GM04503 (cell line): ENCODE results near the gene SPAG16.

Experiments
- DNase-seq: peaks from one replicate; pipeline ENCODE4 v3.0.0-alpha.2; 2012; ENCODE audit warnings: low read depth

The SPAG16 gene

DNA sequence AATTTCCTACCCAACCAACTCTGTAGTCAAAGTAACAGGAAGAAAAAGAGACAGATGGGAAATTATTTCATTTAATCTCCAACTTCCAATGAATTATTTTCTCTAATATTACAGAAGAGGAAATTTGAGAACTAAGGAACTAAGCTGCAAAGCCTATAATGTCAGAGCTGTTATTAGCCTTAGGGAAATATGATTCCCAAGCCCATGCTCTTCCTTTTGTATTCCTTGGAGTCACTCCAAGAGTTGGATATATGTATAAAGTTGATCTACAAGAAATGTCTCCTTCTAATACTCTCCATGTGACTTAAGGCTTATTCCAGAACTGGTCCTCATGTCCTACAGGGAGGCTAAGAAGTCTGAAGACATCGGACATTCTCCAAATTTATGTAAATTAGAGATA lies 1095.0 kb downstream of the SPAG16 start:
- DNase-seq = no peak

GRCh38 chr2:214380681-214381080 lies 1096.4 kb downstream of the SPAG16 start:
- no peak for DNase-seq

- DNase-seq = no peak
These were observed 1098.0 kb downstream of the SPAG16 start for GRCh38 chr2:214382229-214382628.

DNA sequence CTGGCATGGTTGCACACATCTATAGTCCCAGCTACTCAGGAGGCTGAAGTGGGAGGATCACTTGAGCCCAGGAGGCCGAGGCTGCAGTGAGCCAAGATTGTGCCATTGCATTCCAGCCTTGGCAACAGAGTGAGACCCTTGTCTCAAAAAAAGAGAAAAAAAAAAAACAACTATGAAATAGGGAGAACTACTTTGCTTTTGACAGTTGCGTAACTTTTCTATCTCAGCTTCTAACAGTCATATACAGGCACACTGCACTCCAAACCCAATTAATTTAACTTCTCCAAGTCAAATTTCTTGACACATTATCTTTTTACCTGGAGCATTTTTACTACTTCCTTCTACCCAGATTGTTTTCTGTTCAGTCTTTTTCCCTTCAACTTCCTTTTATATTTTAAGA lies 1102.5 kb downstream of the SPAG16 start:
- no peak for DNase-seq

DNA sequence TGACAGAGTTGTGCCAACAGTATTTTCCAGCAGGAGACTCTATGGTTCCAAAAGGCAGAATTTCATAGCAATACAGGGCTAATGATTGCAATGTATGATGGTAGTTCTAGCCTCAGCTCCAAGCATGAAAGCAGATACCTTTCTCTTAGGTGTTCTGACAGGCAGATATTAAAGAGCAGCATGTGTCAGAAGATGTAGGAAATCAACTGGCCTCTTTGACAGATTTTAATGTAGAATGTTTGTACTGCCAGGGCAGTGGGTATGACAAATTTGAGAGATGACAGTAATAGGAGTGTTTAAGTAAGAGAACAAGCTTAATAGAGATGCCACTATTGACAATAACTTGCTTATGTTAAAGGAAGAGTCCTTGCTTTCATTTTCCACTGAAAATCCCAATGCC lies 1105.1 kb downstream of the SPAG16 start:
- no peak for DNase-seq

DNA sequence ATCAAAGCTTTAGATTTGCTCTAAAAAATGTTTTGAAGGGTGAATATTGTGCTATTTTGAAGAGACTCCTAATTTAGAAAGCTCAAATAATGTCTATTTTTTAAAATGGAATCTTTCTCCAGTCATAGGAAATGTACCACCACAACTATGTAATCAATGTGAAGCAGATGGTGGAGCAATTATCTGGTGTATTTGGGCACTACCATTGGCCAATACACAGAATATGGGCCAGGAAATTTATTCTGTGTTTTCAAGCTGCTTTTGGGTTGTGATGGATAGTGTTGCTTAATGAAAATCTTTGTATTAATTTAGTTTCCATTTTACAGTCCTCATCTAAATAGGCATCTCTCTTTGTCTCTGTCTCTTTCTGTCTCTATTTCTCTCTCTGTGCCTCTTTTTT lies 1109.5 kb downstream of the SPAG16 start:
- DNase-seq = no peak

- DNase-seq = no peak
These were observed 1110.8 kb downstream of the SPAG16 start for GRCh38 chr2:214395040-214395439.

DNA sequence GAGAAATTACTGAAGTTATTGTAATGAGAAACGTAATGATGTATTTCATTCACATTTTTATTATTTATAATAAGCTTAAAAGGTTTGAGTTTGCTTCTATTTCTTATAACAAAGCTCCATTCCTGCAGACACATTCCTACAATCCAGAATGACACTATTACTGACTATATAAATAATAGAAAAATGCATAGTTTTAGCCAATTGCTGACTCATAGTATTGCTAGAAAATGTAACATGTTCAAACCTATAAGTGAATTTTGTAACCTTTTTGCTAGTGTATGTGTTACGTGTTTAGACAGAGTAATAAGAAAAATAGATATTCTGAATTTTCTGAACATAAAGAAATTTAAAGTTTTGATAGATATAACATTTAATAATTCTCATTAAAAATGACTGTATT lies 1117.3 kb downstream of the SPAG16 start:
- DNase-seq = no peak

- no peak for DNase-seq
These were observed 1126.0 kb downstream of the SPAG16 start for GRCh38 chr2:214410128-214410775.

GRCh38 chr2:214410918-214411554 lies 1126.8 kb downstream of the SPAG16 start, which contains the start of gene VWC2L:
Gene VWC2L, plus strand, starts transcription at chr2:214411054. Its CDS starts 3,140 bp downstream, at chr2:214414194.
- DNase-seq = peak; percentile 21

DNA sequence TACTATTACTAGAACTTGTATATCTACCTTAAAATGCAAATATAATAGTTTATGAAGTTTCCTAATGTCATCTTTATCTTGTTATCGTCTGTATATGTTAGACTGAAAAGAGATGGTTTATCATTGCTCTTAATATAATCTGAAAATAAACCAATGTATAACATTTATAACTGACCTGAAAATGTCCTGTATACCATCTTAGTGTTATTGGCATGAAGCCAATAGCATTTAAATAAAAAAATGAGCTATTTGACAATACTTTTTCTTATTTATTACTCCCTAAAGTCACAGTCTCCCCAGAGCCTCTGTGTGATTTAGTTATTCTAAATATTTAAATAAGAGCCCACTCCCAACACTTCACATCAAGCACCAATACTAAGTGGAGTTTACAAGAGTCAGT lies 1128.4 kb downstream of the SPAG16 start:
- DNase-seq = no peak

- no peak for DNase-seq
These were observed 1152.2 kb downstream of the SPAG16 start for GRCh38 chr2:214436470-214436869.

DNA sequence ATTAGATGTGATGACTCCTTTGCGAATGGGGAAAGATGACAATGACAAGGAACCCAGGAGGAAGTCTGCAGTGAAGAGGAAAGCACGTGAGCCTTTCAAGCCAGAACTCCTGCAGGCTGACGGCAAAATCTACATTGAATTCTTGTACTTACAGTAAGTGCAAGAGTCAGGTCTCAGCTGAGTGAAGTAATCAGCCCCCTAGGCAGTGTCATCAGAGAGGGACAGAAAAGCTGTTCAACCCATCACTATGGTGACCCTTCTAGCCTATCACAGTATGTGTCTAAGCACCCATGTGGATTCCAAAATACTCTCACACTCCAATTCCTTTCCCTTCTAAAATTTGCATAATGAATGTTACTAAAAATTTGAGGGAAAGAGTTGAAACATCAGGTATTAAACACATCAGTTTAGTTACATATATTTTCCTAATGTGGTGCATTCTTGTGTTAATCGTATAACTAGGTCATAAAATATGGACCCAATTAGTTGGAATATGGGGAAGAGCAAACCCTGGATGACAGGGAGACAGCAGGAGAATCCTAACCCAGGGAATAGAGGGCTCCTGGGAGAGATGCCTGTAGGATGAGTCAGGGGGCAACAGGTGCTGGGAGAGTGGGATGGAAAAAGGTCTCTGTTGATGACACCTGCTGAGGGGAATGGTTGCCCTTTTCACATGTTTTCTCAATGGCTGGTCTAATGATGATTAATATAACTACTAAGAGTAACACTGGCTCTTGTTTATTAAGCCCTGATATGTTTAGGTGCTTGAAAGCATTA lies 1166.0 kb downstream of the SPAG16 start:
- no peak for DNase-seq

DNA sequence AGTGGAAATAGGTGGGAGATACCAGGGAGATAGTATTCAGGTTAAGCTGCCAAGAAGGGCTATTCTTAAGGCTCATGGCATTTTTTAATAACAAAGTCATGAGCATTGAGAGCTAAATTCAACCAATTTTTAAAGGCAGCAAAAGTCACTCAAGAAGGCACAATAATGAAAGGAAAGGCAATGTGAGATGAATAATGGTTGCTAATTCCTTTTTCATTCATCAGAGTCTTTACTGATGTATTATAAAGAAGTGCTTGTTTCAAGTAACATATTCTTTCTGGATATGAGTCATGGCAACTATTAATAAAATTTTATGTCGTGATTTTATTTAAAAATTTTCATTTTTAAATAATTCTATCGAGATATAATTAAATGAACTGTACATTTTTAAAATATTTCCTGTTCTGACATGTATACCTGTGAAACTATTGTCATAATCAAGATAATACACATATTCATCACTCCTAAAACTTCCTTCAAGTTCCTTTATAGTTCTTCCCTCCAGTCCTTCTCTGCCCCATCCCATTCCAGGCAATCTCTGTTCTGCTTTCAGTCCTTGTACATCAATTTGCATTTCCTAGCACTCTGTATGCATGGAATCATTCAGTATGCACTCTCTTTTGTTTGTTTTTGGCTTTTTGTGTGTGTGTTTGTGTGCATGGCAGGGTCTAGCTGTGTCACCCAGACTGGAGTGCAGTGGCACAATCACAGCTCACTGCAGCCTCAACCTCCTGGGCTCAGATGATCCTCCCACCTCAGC lies 1167.4 kb downstream of the SPAG16 start:
- no peak for DNase-seq
